Spleen (tissue), 11 donors: ENCODE data around the gene SORBS1. TPM values are rescaled to one million over a fixed set of nuclear protein-coding genes. Genes with fewer than 3 reads are reported as not detected.

ENCODE experiments used
- DNase-seq: peaks from one replicate; pipeline ENCODE4 v3.0.0-alpha.2; 2020
- H3K27ac ChIP-seq, 8 donors: fragments of 200-600 bp; sonication (generic) in 7 of 8; 1 replicate in 4 of 8; 2 replicates in 4 of 8; pipeline versions ENCODE4 v1.5.0 to v1.8.0; 2016 to 2021; ENCODE audit warnings: inconsistent platforms in 4 of 8, mild to moderate bottlenecking in 4 of 8, moderate library complexity in 1 of 8
- H3K27me3 ChIP-seq, 7 donors: fragments of 200-600 bp; sonication (generic) in 6 of 7; replicated peaks in 1 of 7; 1 replicate in 4 of 7; 2 replicates in 3 of 7; pipeline versions ENCODE4 v1.5.0 to v1.8.0; 2016 to 2021; ENCODE audit warnings: inconsistent platforms in 3 of 7, mild to moderate bottlenecking in 1 of 7
- H3K36me3 ChIP-seq, 6 donors: fragments of 200-600 bp; sonication (generic) in 5 of 6; 1 replicate in 4 of 6; 2 replicates in 2 of 6; pipeline versions ENCODE4 v1.5.0 to v1.8.0; 2016 to 2021; ENCODE audit warnings: inconsistent platforms in 2 of 6
- H3K4me1 ChIP-seq, 6 donors: fragments of 200-600 bp; sonication (generic) in 5 of 6; 1 replicate in 3 of 6; 2 replicates in 3 of 6; pipeline versions ENCODE4 v1.5.0 to v1.8.0; 2016 to 2021; ENCODE audit warnings: inconsistent platforms in 3 of 6
- H3K4me3 ChIP-seq, 8 donors: fragments of 200-600 bp; sonication (generic) in 7 of 8; 1 replicate in 4 of 8; 2 replicates in 4 of 8; pipeline versions ENCODE4 v1.5.0 to v1.8.0; 2016 to 2021; ENCODE audit warnings: inconsistent platforms in 4 of 8, mild to moderate bottlenecking in 4 of 8, moderate library complexity in 2 of 8
- H3K9me3 ChIP-seq, 8 donors: fragments of 200-600 bp; sonication (generic) in 7 of 8; 1 replicate in 4 of 8; 2 replicates in 4 of 8; pipeline versions ENCODE4 v1.5.0 to v1.8.0; 2016 to 2021; ENCODE audit warnings: inconsistent platforms in 4 of 8
- CTCF ChIP-seq, 11 experiments: fragments of 200-600 bp in 7 of 11; fragments of 450-650 bp in 4 of 11; sonication (generic) in 4 of 11; IDR thresholded peaks in 8 of 11; conservative IDR thresholded peaks in 3 of 11; 1 replicate in 7 of 11; 2 replicates in 4 of 11; pipeline versions ENCODE4 v1.4.0 to v1.8.0; 2016 to 2021; ENCODE audit warnings: antibody characterized with exemption in 11 of 11, inconsistent platforms in 4 of 11, mild to moderate bottlenecking in 1 of 11
- POLR2A ChIP-seq, 3 donors: fragments of 450-650 bp; IDR thresholded peaks; one replicate each; pipeline ENCODE4 v1.5.1; 2017; ENCODE audit warnings: antibody characterized with exemption in 3 of 3, mild to moderate bottlenecking in 1 of 3
- POLR2AphosphoS5 ChIP-seq, 3 donors: sonication (generic); formaldehyde crosslinking; IDR thresholded peaks; one replicate each; pipeline ENCODE4 v1.5.1; 2017; ENCODE audit warnings: antibody characterized with exemption in 3 of 3
- WGBS, 5 donors: extraction: QIAGEN DNeasy Blood & Tissue Kit in 3 of 5; methylation state at CpG; one replicate each; pipeline versions ENCODE4 v1.1.5 to v1.1.7; 2013 to 2018; 5-methylcytosine and 5-hydroxymethylcytosine counted together
- intact Hi-C: fragments of 100-400 bp; cut with DNase I; formaldehyde crosslinking; loops from one replicate; pipeline ENCODE4 v1.15.0; 2023; ENCODE audit warnings: low total_unique reads
- polyA plus RNA-seq, 3 donors: library from polyadenylated mRNA; stranded (reverse); fragments of 200-250 nt; gene quantifications; one replicate each; pipeline ENCODE4 v1.2.1, GENCODE V29; 2013
- total RNA-seq, 7 donors: library from RNA; depleted of rRNA in 3 of 7; stranded (reverse); fragments of >200 nt in 3 of 7; fragmentation: NEBNext Ultra II Directional in 4 of 7; extraction: Animal tissue kit (Norgen Biotek cat#: 25700) in 4 of 7; gene quantifications; one replicate each; pipeline versions ENCODE4 v1.1.0 to v1.2.1, GENCODE V29; 2016 to 2021
- donor health status: healthy with polysubstance abuse.
- donor health status: DM: no; HTN: no; CAD: no; lungs with moderate emphysema.
- donor health status: DM: no; HTN: no; CAD: no.
- donor health status: Bipolar disorder and iron deficiency.
- donor health status: healthy.
- donor health status: DM: no; HTN: no; CAD: no.
- donor health status: DM: yes; HTN: yes; CAD: no.

SORBS1 gene
- total and polyA plus RNA-seq, 10 donors: 2.8 to 30.8 (median 18.1) TPM

- Histone ChIP-seq H3K4me3 (no peak overlapping the region), H3K9me3 (no peaks in the 10 kb centered on the region), H3K27ac (no peak overlapping the region), H3K36me3 (no peaks in the 10 kb centered on the region), H3K4me1 (no peaks in the 10 kb centered on the region), H3K27me3 (no peaks in the 10 kb centered on the region)
- no peak for DNase-seq
- 94 to 97% (median 94%) methylated on average over 7 of the region's 7 CpGs for WGBS, 5 donors
- intact Hi-C loops: no loop called here
- TF ChIP-seq POLR2A (IDR thresholded peaks at IDR 0.05) (no peak), POLR2AphosphoS5 (IDR thresholded peaks at IDR 0.05) (no peak), CTCF (IDR thresholded peaks at IDR 0.05 in 8 of 11, conservative IDR thresholded peaks at IDR 0.05 in 3 of 11) (no peak)
Measured at GRCh38 chr10:95524358-95525032, 36.7 kb downstream of the SORBS1 start.

- Histone ChIP-seq H3K4me3 (no peak overlapping the region), H3K27ac (no peak overlapping the region), H3K4me1 (no peaks in the 10 kb centered on the region), H3K27me3 (no peaks in the 10 kb centered on the region), H3K36me3 (no peaks in the 10 kb centered on the region), H3K9me3 (no peaks in the 10 kb centered on the region)
- intact Hi-C loops: no loop called here
- 95 to 100% (median 96%) methylated on average over 2 of the region's 2 CpGs for WGBS, 5 donors
- no peak for DNase-seq
- TF ChIP-seq CTCF (IDR thresholded peaks at IDR 0.05 in 8 of 11, conservative IDR thresholded peaks at IDR 0.05 in 3 of 11) (no peak), POLR2A (IDR thresholded peaks at IDR 0.05) (no peak), POLR2AphosphoS5 (IDR thresholded peaks at IDR 0.05) (no peak)
Measured at GRCh38 chr10:95522117-95522516, 39.1 kb downstream of the SORBS1 start.

- 86 to 100% (median 98%) methylated on average over 1 of the region's 1 CpG for WGBS, 5 donors
- no peaks in the 10 kb centered on the region for H3K27me3 ChIP-seq
- H3K9me3 ChIP-seq: no peaks in the 10 kb centered on the region
- no peaks in the 10 kb centered on the region for H3K36me3 ChIP-seq
- intact Hi-C loops: no loop called here
- H3K4me1 ChIP-seq: peaks cover 0 to 1% (median 0%) of the 10 kb centered on the region in 6 donors
- H3K27ac ChIP-seq: no peak overlapping the region
- no peak overlapping the region for H3K4me3 ChIP-seq
- TF ChIP-seq CTCF (IDR thresholded peaks at IDR 0.05 in 8 of 11, conservative IDR thresholded peaks at IDR 0.05 in 3 of 11): no peak
- TF ChIP-seq POLR2A (IDR thresholded peaks at IDR 0.05): no peak
- no peak for TF ChIP-seq POLR2AphosphoS5 (IDR thresholded peaks at IDR 0.05)
- no peak for DNase-seq
Measured at GRCh38 chr10:95520617-95521016, 40.6 kb downstream of the SORBS1 start.

GRCh38 chr10:95518455-95519452, 42.4 kb downstream of the SORBS1 start:
- H3K9me3 ChIP-seq: no peaks in the 10 kb centered on the region
- no peak for DNase-seq
- H3K27ac ChIP-seq: no peak overlapping the region
- TF ChIP-seq POLR2A (IDR thresholded peaks at IDR 0.05) (no peak), POLR2AphosphoS5 (IDR thresholded peaks at IDR 0.05) (no peak), CTCF (IDR thresholded peaks at IDR 0.05 in 8 of 11, conservative IDR thresholded peaks at IDR 0.05 in 3 of 11) (no peak)
- intact Hi-C loops: no loop called here
- no peaks in the 10 kb centered on the region for H3K36me3 ChIP-seq
- no peaks in the 10 kb centered on the region for H3K27me3 ChIP-seq
- 77 to 92% (median 83%) methylated on average over 8 of the region's 8 CpGs for WGBS, 5 donors
- H3K4me1 ChIP-seq: peaks cover 0 to 11% (median 0%) of the 10 kb centered on the region in 6 donors
- H3K4me3 ChIP-seq: no peak overlapping the region
